Fibroblast of the aortic adventitia (primary cell): ENCODE results near the gene PAX9. TPM values are rescaled to one million over a fixed set of nuclear protein-coding genes. Genes with fewer than 3 reads are reported as not detected.

Source experiments
- DNase-seq: peaks from one replicate; pipeline ENCODE4 v3.0.0-alpha.2; 2010; ENCODE audit warnings: low read depth
- H3K4me3 ChIP-seq: 2 replicates; pipeline ENCODE4 v1.5.1; 2011; ENCODE audit warnings: low read depth, mild to moderate bottlenecking, control low read depth, low read length, moderate library complexity
- total RNA-seq: library from RNA; depleted of rRNA; stranded (reverse); fragments of >200 nt; gene quantifications from 2 replicates; pipeline ENCODE4 v1.2.3, GENCODE V29; 2012; ENCODE audit warnings: low replicate concordance
- TF ChIP-seq, protein P1 (sequence below): IDR thresholded peaks from 2 replicates; pipeline ENCODE4 v1.5.1; 2011; ENCODE audit warnings: mild to moderate bottlenecking, low read length, control low read depth, inconsistent platforms; ENCODE audit not compliant: insufficient read depth

PAX9 gene
- total RNA-seq, 1 donor, result 0.18 TPM

DNA sequence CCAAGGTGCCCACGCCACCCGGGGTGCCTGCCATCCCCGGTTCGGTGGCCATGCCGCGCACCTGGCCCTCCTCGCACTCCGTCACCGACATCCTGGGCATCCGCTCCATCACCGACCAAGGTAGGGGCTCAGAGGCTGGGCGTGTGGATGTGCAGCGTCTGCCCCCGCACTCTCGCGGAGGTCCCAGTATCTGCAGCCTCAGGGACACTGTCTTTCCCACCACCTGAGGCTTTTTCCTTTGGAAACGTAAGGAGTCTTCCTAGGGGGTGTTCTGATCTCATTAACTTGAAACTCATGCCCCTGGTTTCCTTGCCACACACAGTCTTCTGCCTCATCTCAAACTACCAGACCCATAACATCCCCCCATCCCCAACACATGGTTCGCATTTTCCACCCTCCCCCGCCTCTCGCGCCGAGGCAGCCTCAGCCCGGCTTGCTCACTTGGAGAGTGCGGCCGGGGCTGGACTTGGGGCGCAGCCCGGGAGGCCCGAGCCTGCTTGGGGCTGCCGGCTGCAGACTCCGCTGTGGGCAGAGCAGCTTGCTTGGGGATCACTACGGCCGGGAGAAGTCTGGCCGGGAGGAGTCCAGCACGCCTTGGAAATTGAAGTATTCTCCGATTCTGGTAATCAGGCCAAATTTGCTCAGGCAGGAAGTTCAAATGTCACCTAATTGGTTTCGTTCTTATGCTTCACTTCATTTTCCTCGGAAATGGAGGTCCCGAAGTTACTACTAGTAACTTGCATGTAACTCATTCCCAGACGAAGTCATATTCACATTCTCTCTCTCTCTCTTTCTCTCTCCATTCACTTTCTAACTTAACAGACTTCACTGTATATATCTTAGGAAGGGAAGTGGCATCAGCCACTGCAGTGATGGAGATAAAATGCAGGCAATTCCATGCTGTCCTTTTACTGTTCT is 2.0 kb downstream of the PAX9 start:
- TF ChIP-seq, protein P1, sequence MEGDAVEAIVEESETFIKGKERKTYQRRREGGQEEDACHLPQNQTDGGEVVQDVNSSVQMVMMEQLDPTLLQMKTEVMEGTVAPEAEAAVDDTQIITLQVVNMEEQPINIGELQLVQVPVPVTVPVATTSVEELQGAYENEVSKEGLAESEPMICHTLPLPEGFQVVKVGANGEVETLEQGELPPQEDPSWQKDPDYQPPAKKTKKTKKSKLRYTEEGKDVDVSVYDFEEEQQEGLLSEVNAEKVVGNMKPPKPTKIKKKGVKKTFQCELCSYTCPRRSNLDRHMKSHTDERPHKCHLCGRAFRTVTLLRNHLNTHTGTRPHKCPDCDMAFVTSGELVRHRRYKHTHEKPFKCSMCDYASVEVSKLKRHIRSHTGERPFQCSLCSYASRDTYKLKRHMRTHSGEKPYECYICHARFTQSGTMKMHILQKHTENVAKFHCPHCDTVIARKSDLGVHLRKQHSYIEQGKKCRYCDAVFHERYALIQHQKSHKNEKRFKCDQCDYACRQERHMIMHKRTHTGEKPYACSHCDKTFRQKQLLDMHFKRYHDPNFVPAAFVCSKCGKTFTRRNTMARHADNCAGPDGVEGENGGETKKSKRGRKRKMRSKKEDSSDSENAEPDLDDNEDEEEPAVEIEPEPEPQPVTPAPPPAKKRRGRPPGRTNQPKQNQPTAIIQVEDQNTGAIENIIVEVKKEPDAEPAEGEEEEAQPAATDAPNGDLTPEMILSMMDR, result no peak
- H3K4me3 ChIP-seq, result peak overlapping the region; percentile 17
- no peak for DNase-seq

DNA sequence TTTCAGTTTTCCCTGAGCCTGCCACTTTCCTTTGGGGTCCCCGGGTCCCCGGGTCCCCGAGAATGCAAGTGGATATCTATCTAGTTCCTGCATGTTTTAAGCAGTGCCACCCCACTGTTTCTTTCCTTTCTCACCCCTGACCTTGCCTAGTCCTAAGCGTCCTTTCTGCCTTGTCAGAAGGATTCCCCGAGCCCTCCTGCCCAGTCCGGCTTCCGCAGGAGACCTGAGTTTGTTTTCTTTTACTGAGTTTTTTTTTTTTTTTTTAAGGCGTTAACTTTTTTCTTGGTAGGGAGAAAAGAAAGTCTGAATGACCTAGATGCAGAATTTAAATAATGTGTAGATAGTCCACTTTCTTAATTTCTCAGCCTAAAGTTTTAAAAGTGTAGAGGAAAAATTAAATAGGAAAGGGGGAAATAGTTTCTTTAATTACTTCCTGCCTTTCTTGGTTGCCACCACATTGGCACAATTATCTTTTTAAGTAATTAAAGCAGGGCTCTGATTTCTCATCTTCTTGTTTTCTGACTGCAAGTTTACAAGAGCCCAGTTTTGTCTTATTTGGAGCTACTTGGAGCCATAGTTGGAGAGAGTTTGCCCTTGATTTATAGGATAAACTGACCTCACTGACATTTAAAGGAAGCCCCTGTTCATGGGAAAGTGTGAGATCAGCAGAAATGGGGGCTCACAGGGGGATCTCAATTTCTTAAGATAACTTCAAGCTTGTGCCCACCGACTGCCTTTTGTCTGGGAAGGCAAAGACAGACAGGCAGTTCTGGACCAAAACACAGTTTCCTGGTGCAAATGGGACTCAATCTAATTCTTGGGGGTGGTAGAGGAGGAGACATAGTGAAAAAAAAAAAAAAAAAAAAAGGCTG is 2.9 kb downstream of the PAX9 start:
- no peak overlapping the region for H3K4me3 ChIP-seq
- TF ChIP-seq, protein P1, result no peak
- no peak for DNase-seq

DNA sequence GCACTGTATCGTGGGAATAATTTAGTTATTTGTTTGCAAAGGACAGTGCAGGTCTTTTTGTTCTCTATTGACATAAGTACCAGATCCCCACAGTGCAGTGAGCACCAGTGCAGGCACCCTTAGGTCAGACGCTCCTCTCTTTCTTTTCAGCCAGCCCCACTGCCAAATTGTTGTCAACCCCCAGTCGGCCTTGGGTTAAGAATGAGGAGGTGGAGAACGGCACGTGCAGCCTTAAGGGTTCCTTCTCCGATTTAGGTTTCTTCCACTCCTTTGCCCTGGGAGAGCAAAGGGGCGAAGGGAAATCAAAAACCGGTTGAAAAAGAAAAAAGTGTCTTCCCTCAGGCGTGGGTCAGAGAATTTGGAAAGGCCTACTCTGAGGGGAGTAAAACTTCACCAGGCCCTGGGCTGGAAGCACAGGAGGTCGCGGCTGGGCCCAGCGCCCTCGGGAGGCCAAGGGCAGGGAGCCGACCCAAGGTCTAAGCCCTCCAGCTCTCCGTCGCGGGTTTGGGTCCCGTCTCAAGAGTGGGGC is 4.3 kb downstream of the PAX9 start:
- TF ChIP-seq, protein P1, result no peak
- DNase-seq, result no peak
- no peak overlapping the region for H3K4me3 ChIP-seq

DNA sequence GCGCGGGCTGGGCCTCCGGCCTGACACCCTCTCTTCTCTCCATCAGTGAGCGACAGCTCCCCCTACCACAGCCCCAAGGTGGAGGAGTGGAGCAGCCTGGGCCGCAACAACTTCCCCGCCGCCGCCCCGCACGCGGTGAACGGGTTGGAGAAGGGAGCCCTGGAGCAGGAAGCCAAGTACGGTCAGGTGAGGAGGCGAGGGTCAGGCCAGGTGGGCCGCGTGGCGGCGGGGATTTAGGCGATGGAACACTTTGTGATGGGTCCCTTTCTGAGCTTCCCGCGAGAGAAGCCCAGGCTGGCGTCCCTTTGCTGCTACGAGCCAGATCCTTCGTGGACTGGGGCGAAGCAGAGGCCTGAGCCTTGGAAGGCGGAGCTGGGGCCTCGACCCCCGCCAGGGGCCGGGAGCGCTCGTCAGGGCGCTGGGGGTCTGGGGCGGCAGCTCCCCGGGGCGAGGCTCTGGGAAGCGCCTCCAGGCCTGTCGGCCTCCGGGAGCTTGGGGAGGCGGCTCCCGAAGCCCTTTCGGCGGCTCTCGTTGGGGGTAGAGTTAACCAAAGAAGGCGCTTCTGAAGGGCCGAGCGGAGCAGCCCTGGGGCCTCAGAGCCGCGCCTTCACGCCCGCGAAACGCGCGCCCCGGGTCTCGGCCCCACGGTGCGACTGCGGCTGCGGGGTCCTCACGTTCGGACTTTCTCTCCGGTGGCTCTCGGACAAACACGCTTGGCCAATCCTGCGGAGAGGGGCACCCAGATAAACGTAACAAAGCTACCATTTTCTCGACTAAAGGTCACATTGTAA is 5.0 kb downstream of the PAX9 start:
- DNase-seq, result no peak

DNA sequence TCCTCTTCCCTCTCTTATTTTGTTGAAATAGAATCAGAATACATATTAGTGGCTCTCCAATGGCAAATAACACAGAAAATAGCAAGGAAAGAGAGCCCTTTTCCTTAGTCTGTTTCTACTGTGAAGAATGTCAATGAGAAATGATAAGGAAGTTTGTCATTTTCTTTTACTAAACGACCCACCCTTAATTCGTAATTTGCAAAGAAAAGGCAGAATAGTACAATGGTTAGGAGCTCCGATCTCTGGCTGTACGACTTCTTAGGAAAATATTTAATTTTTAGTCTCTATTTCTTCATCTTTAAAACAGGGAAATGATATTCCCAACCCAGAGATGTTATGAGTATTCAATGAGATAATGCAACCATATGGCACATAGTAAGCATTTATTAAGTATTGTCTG is 6.0 kb downstream of the PAX9 start:
- DNase-seq, result no peak
- TF ChIP-seq, protein P1, result no peak
- no peak overlapping the region for H3K4me3 ChIP-seq

More for the DNA sequence above, 5.0 kb downstream of the PAX9 start:
- no peak overlapping the region for H3K4me3 ChIP-seq
- TF ChIP-seq, protein P1, result no peak

DNA sequence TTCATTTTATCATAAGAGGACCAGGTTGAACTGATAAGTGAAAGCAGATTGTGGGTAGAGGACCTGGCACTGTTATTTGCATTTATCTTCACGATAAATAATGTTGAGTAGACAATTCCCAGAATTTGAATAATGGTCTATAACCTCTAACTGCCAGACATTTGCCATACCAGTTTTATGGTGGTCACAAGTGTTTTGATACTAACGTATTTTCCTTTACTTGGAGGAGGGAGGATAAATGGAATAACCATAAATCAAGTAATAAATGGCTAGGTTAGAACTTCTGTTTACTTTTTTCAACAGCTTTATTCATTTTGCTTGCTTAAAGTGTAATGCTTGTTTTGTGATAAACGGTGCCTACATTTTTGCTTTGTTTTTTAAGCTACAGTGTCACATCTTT is 9.5 kb downstream of the PAX9 start:
- no peak overlapping the region for H3K4me3 ChIP-seq
- TF ChIP-seq, protein P1, result no peak
- DNase-seq, result no peak
